Esophagus muscularis mucosa (tissue), 4 donors: ENCODE results near the gene IP6K1.

Experiments used
- EP300 ChIP-seq: sonication (generic); formaldehyde crosslinking; IDR thresholded peaks from one replicate; pipeline ENCODE4 v1.6.1; 2017; ENCODE audit warnings: antibody characterized with exemption
- POLR2A ChIP-seq: fragments of 450-650 bp; IDR thresholded peaks from one replicate; pipeline ENCODE4 v1.6.1; 2017; ENCODE audit warnings: antibody characterized with exemption, moderate library complexity, mild to moderate bottlenecking, low read depth
- POLR2AphosphoS5 ChIP-seq, 2 donors: sonication (generic); formaldehyde crosslinking; IDR thresholded peaks; one replicate each; pipeline ENCODE4 v1.6.1; 2017; ENCODE audit warnings: antibody characterized with exemption in 2 of 2
- TF ChIP-seq, protein P1 (sequence below), 3 experiments: fragments of 200-600 bp in 2 of 3; fragments of 450-650 bp in 1 of 3; sonication (generic) in 2 of 3; IDR thresholded peaks; one replicate each; pipeline ENCODE4 v1.5.1; 2017 to 2019; ENCODE audit warnings: antibody characterized with exemption in 3 of 3, mild to moderate bottlenecking in 2 of 3, moderate library complexity in 1 of 3

DNA sequence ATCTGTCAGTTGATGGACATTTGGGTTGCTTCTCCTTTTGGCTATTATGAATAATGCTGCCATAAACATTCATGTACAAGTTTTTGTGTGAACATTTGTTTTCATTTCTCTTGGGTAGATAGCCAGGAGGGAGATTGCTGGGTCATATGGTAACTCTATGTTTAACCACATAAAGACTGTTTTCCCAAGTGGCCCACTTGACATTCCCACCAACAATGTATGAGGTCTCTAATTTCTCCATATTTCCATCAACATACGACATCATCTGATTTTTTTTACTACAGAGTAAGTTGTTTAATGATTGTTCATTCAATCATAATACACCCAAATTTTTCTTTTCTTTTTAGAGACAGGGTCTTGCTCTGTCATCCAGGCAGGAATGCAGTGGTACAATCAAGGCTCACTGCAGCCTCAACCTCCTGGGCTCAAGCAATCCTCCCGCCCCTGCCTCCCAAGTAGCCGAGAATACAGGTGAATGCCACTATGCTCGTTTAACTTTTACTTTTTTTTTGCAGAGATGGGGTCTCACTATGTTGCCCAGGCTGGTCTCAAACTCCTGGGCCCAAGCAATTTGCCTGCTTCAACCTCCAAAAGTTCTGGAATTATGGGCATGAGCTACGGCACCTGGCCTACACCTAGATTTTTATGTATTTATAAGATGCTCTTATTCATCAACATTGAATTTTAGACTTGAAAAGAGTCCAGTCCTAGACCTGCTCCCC is 6.8 kb downstream of the IP6K1 start:
- TF ChIP-seq, protein P1, sequence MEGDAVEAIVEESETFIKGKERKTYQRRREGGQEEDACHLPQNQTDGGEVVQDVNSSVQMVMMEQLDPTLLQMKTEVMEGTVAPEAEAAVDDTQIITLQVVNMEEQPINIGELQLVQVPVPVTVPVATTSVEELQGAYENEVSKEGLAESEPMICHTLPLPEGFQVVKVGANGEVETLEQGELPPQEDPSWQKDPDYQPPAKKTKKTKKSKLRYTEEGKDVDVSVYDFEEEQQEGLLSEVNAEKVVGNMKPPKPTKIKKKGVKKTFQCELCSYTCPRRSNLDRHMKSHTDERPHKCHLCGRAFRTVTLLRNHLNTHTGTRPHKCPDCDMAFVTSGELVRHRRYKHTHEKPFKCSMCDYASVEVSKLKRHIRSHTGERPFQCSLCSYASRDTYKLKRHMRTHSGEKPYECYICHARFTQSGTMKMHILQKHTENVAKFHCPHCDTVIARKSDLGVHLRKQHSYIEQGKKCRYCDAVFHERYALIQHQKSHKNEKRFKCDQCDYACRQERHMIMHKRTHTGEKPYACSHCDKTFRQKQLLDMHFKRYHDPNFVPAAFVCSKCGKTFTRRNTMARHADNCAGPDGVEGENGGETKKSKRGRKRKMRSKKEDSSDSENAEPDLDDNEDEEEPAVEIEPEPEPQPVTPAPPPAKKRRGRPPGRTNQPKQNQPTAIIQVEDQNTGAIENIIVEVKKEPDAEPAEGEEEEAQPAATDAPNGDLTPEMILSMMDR (IDR thresholded peaks at IDR 0.05) = no peak
- TF ChIP-seq POLR2AphosphoS5 (IDR thresholded peaks at IDR 0.05) = no peak
- TF ChIP-seq POLR2A = no peak
- no peak for TF ChIP-seq EP300
